ENCODE data around the gene ZNRF1. TPM values are rescaled to one million over a fixed set of nuclear protein-coding genes. Genes with fewer than 3 reads are reported as not detected.

The ZNRF1 gene
- total RNA-seq, 1 experiment from 2014 or later = 10.5 TPM

DNA sequence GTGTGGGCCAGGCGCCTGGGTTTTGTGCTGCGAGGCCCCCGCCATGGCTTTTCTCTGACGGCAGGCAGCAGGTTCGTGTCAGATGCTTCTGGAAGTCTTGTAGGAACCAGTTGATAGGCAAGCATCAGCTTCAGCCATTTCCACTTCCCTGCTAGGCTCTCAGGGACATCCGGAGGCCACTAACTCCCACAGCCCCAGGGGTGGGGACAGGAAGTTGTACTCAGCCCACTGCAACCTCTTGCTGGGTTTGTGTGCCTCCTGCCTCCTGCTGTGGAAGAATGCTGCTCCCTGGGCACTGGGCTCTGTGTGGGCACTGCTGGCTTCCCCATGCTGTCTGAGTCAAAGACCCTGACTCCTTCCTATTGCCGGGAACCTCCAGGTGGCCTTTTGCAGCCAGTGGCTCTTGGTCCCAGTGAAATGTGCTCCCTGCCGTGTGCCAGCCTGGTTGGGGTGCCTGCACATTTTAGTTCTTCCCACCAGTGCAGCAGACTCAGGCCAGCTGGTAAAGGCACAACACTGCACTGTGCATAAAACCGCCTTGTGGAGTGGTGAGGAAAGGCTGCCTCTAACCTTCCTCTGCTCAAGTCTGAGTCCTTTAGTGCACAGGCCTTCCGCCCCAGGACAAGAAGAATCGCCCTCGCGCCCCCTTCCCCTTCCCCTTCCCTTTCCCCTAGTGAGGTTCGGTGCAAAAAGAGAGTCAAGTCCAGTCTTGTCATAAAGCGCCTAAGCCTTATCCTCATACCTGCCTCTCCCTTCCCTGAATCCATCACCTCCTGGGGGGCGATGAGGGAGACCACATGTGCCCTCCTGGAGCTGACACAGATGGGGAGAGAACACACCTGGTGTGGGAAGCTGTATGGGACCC is 101.1 kb downstream of the ZNRF1 start:
- H3K27me3 Mint-ChIP-seq (ENCODE audit: insufficient read depth, unreplicated experiment) = no peaks in the 10 kb centered on the region
- intact Hi-C loops (cut with micrococcal nuclease) = no loop called here
- DNase-seq (ENCODE audit: unreplicated experiment) = no peak
- ChIA-PET CTCF (interaction anchor here (0.7 kb wide), 1 partner anchor 31 kb away, joined by 3 read pairs; no protein-coding TSS in a partner anchor), POLR2A (interaction anchor here (1.1 kb wide), 1 partner anchor 100 kb away, joined by 3 read pairs; no protein-coding TSS in a partner anchor)
- H3K4me3 Mint-ChIP-seq (ENCODE audit: unreplicated experiment) = no peak overlapping the region
- no TSS peak for BruUV-seq (replicated peaks)
- no peak overlapping the region for H3K27ac Mint-ChIP-seq (ENCODE audit: low read depth, unreplicated experiment)
- H3K9me3 Mint-ChIP-seq (ENCODE audit: unreplicated experiment) = peaks cover 7% of the 10 kb centered on the region
- H3K4me1 Mint-ChIP-seq (ENCODE audit: insufficient read depth, unreplicated experiment) = no peaks in the 10 kb centered on the region
- TF ChIP-seq, protein P1, sequence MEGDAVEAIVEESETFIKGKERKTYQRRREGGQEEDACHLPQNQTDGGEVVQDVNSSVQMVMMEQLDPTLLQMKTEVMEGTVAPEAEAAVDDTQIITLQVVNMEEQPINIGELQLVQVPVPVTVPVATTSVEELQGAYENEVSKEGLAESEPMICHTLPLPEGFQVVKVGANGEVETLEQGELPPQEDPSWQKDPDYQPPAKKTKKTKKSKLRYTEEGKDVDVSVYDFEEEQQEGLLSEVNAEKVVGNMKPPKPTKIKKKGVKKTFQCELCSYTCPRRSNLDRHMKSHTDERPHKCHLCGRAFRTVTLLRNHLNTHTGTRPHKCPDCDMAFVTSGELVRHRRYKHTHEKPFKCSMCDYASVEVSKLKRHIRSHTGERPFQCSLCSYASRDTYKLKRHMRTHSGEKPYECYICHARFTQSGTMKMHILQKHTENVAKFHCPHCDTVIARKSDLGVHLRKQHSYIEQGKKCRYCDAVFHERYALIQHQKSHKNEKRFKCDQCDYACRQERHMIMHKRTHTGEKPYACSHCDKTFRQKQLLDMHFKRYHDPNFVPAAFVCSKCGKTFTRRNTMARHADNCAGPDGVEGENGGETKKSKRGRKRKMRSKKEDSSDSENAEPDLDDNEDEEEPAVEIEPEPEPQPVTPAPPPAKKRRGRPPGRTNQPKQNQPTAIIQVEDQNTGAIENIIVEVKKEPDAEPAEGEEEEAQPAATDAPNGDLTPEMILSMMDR (IDR thresholded peaks at IDR 0.05; ENCODE audit: unreplicated experiment) = no peak
- H3K36me3 Mint-ChIP-seq (ENCODE audit: insufficient read depth, unreplicated experiment) = peaks cover 5% of the 10 kb centered on the region

DNA sequence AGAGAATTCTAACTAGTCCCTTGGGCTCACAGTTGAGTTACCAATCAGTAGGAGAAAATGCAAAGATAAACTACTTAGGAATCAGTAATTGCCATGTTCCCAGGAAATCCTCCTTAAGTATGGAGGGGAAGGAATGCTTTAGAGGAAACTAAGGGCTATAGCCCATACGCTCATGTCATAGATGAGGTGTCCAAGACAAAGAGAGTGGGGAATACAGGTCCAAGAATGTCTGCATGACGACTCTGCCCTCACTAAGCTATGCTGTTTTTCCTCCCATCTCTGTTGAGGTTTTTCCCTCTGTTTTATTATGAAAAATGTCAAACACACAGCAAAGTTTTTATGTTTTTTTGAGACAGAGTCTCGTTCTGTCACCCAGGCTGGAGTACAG is 101.8 kb downstream of the ZNRF1 start:
- TF ChIP-seq, protein P1 (IDR thresholded peaks at IDR 0.05; ENCODE audit: unreplicated experiment) = no peak
- no peaks in the 10 kb centered on the region for H3K27me3 Mint-ChIP-seq (ENCODE audit: insufficient read depth, unreplicated experiment)
- ChIA-PET CTCF (interaction anchor here (0.6 to 2.6 kb wide), 3 partner anchors 10 to 97 kb away, joined by 3 to 14 read pairs (median 3); no protein-coding TSS in a partner anchor), POLR2A (interaction anchor here (1.1 kb wide), 1 partner anchor 101 kb away, joined by 3 read pairs; no protein-coding TSS in a partner anchor)
- H3K27ac Mint-ChIP-seq (ENCODE audit: low read depth, unreplicated experiment) = no peak overlapping the region
- peaks cover 7% of the 10 kb centered on the region for H3K9me3 Mint-ChIP-seq (ENCODE audit: unreplicated experiment)
- BruUV-seq (replicated peaks) = no TSS peak
- no peaks in the 10 kb centered on the region for H3K4me1 Mint-ChIP-seq (ENCODE audit: insufficient read depth, unreplicated experiment)
- DNase-seq (ENCODE audit: unreplicated experiment) = no peak
- peaks cover 5% of the 10 kb centered on the region for H3K36me3 Mint-ChIP-seq (ENCODE audit: insufficient read depth, unreplicated experiment)
- H3K4me3 Mint-ChIP-seq (ENCODE audit: unreplicated experiment) = no peak overlapping the region
- intact Hi-C loops (cut with micrococcal nuclease) = no loop called here

DNA sequence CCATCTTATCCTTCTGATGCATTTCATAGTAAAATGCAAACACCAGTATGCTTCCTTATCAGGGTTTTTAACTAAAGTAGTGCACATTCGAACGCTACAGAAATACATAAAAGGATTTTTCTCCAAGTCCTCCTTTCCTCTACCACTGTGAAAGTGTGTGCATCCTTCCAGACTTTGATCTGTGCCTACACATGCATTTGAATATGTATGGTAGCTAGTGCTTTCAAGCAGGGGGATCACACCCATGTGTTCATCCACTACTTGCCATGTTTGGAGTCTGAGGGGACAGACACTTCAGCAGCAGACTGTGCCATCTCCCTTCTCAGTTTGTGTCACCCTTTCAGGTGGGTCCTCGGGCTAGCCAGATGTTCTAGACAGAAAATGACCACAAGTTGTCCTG is 102.8 kb downstream of the ZNRF1 start:
- TF ChIP-seq, protein P1 (IDR thresholded peaks at IDR 0.05; ENCODE audit: unreplicated experiment) = no peak
- intact Hi-C loops (cut with micrococcal nuclease) = no loop called here
- ChIA-PET POLR2A (no interaction called here), CTCF (interaction anchor here (0.6 to 2.6 kb wide), 2 partner anchors 9 to 416 kb away, joined by 4 to 14 read pairs; no protein-coding TSS in a partner anchor)
- peaks cover 7% of the 10 kb centered on the region for H3K9me3 Mint-ChIP-seq (ENCODE audit: unreplicated experiment)
- H3K36me3 Mint-ChIP-seq (ENCODE audit: insufficient read depth, unreplicated experiment) = peaks cover 5% of the 10 kb centered on the region
- no peaks in the 10 kb centered on the region for H3K4me1 Mint-ChIP-seq (ENCODE audit: insufficient read depth, unreplicated experiment)
- DNase-seq (ENCODE audit: unreplicated experiment) = no peak
- no peaks in the 10 kb centered on the region for H3K27me3 Mint-ChIP-seq (ENCODE audit: insufficient read depth, unreplicated experiment)
- no peak overlapping the region for H3K27ac Mint-ChIP-seq (ENCODE audit: low read depth, unreplicated experiment)
- H3K4me3 Mint-ChIP-seq (ENCODE audit: unreplicated experiment) = no peak overlapping the region
- BruUV-seq (replicated peaks) = no TSS peak

DNA sequence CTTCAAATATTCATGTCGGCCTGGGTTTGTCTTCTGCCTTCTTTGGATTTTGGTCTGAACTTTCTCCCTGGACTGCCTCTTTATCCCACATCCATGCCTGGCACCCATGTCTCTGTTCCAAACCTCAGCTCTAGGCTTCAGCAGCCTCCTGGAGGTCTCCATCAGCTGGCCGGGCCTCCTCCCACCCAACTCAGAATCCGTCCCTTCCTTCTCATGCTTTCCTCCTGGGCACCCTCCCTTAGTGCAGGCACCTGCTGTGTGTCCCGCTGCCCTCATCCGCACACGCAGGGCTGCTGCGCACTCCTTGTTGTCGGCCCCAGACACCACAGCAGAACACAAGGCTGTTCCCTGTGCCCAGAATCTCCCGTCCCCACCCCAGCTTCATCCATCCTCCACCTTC is 103.8 kb downstream of the ZNRF1 start:
- Mint-ChIP-seq H3K27ac (ENCODE audit: low read depth, unreplicated experiment) (no peak overlapping the region), H3K27me3 (ENCODE audit: insufficient read depth, unreplicated experiment) (no peaks in the 10 kb centered on the region), H3K9me3 (ENCODE audit: unreplicated experiment) (peaks cover 7% of the 10 kb centered on the region), H3K4me1 (ENCODE audit: insufficient read depth, unreplicated experiment) (no peaks in the 10 kb centered on the region), H3K4me3 (ENCODE audit: unreplicated experiment) (no peak overlapping the region), H3K36me3 (ENCODE audit: insufficient read depth, unreplicated experiment) (peaks cover 5% of the 10 kb centered on the region)
- TF ChIP-seq, protein P1 (IDR thresholded peaks at IDR 0.05; ENCODE audit: unreplicated experiment) = no peak
- POLR2A ChIA-PET = no interaction called here
- no TSS peak for BruUV-seq (replicated peaks)
- intact Hi-C loops (cut with micrococcal nuclease) = no loop called here
- no peak for DNase-seq (ENCODE audit: unreplicated experiment)
- CTCF ChIA-PET = interaction anchor here (0.6 to 2.6 kb wide), 3 partner anchors 8 to 67 kb away, joined by 3 to 14 read pairs (median 3); no protein-coding TSS in a partner anchor

Measured in MCF 10A (cell line).